Epithelial cell of proximal tubule (primary cell): ENCODE results near the gene B3GNT9. TPM values are rescaled to one million over a fixed set of nuclear protein-coding genes. Genes with fewer than 3 reads are reported as not detected.
A peak's percentile ranks its signal among the peaks of the same experiment; 100 is the strongest.

ENCODE experiments used
- DNase-seq: peaks from one replicate; pipeline ENCODE4 v3.0.0-alpha.2; 2011; ENCODE audit warnings: low read depth
- H3K4me3 ChIP-seq: 2 replicates; pipeline ENCODE4 v1.5.1; 2011; ENCODE audit warnings: low read depth, mild to moderate bottlenecking, low read length
- total RNA-seq: library from RNA; depleted of rRNA; stranded (reverse); fragments of >200 nt; gene quantifications from 2 replicates; pipeline ENCODE4 v1.2.3, GENCODE V29; 2015
- TF ChIP-seq, protein P1 (sequence below): conservative IDR thresholded peaks from 2 replicates; pipeline ENCODE4 v1.5.1; 2012; ENCODE audit warnings: low read depth, mild to moderate bottlenecking, low read length

The B3GNT9 gene
- total RNA-seq, 1 donor from 2014 or later = 1.0 TPM

DNA sequence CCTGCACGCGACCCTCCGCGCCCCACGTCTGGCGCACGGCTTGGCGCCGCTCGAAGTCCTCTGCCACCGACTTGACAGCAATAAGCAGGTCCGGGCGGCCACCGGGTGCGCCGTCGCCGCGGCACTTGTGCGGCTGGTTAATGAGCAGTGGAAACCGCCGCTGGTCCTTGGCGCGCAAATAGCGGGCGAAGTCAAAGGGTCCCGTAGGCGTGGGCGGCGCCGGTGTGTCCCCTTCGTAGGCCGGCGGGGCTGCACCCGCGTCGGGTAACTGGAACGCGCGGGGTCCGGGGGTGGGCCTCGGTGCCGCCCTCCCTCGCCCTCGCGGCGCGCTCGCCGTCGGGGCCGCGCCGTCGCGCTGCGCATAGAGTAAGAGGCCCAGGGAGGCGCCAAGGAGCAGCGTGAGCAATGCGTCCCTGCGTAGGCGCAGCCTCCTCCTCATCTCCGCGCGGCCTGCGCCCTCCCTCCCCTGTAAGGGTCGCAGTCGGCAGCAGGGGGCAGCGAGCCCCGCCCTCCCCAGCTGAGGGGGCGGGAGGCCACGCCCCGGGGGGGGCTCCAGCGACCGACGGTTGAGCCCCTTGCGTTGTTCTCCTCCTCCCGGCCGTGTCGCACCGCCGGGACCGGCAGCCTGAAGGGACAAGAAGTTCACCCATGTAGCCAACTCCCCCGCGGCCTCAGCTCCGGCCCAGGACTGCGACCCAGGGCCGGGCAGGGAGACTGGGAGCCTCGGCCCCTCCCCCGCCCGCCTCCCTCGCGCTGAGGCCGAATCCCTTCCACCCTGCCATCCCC is 558 bp downstream of the B3GNT9 start:
- H3K4me3 ChIP-seq = peak overlapping the region; percentile 64
- no peak for DNase-seq
- TF ChIP-seq, protein P1, sequence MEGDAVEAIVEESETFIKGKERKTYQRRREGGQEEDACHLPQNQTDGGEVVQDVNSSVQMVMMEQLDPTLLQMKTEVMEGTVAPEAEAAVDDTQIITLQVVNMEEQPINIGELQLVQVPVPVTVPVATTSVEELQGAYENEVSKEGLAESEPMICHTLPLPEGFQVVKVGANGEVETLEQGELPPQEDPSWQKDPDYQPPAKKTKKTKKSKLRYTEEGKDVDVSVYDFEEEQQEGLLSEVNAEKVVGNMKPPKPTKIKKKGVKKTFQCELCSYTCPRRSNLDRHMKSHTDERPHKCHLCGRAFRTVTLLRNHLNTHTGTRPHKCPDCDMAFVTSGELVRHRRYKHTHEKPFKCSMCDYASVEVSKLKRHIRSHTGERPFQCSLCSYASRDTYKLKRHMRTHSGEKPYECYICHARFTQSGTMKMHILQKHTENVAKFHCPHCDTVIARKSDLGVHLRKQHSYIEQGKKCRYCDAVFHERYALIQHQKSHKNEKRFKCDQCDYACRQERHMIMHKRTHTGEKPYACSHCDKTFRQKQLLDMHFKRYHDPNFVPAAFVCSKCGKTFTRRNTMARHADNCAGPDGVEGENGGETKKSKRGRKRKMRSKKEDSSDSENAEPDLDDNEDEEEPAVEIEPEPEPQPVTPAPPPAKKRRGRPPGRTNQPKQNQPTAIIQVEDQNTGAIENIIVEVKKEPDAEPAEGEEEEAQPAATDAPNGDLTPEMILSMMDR = no peak

DNA sequence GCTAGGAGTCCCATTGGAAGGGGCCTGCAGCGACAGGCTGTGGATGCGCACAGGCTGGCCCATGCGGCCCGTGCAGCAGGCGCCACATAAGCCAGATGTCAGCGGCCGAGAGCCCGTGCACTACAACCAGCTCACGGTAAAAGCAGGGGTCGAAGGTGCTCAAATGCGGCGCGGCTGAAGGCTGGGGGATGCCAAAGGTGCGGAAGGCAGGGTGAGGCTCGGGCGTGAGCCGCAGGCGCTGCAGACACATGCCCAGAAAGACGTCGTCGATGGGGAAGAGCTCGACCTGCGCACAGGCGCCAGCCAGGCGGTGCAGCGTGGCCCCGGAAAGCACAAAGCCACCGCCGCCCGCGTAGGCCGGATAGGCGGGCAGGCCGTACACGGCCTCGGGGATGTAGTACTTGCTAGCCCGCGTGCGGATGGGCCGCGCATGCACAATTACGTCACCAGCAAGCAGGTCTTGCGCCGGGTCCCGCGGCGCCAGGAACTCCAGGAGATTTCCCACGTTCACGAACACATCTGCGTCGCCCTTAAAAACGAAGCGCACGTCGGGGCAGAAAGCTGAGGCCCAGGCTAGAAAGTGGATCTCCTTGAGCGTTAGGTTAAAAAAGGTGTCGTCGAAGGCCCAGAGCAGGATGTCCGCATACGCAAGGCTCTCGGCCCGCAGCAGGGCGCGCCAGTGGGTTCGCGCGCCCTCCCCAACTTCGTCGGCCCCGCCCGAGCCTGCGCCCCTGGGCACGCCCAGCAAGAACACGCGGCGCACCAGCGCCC is 1.3 kb downstream of the B3GNT9 start:
- TF ChIP-seq, protein P1 = no peak
- no peak overlapping the region for H3K4me3 ChIP-seq
- no peak for DNase-seq

GRCh38 chr16:67148656-67149275 is 2.0 kb downstream of the B3GNT9 start:
- TF ChIP-seq, protein P1 = no peak
- no peak for DNase-seq
- no peak overlapping the region for H3K4me3 ChIP-seq

DNA sequence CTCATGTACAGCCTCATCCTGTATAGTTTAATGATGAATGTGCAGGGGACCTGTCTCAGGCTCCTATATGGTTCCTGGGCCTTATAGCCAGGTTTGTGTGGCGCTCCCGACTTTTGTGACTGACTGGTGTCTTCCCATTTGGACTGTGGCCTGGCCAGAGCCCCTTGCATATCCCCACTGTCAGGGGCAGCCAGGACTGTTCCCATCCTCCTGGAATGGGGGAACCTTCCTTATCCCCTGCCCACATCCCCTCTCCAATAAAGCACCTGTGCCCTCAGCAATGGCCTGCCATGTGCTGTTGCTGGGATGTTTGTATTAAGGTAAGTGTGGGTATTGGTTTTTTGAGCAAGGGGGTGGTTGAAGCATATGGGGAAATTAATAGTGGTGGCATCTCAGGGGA is 2.6 kb downstream of the B3GNT9 start:
- TF ChIP-seq, protein P1 = no peak
- no peak for DNase-seq
- H3K4me3 ChIP-seq = no peak overlapping the region

- H3K4me3 ChIP-seq = no peak overlapping the region
- TF ChIP-seq, protein P1 = no peak
- no peak for DNase-seq
Measured at GRCh38 chr16:67147437-67148140, 3.2 kb downstream of the B3GNT9 start.

DNA sequence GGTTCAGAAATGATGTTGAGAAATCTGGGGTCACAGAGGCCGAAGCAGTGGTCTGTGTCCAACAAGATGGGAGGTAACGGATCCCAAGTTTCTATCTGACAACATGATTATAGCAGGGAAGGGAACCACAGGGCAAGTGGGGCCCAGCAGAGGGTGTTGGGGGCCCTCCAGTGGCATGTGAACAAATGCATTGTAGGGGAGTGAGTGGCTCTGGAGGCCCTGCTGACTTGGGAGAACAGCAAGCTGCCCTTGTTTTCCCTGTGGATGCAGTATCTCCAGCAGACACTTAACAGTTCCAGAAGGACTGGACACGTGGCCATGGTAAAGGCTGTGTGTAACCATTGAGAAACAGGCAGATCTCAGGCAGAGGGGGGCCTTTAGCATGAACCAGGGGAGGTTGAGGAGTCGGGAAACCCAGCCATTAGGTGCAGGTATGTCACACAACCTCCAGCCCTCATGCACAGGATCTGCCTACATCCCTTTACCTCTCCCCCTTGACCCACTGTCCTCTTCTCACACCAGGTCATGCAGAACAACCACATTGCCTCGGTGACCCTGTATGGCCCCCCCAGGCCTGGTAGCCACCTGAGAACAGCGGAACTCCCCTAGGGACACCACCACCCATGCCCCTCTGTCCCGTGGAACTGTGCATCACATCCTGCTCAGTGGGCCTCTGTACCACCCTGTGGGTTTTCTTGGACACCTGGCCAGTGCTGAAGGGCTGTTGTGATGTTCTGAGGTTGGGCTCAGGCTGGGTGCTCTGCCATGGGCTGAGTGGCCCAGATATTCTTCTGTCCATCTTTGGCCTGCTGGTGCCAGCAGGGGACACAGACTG is 4.1 kb downstream of the B3GNT9 start:
- no peak for DNase-seq
- H3K4me3 ChIP-seq = no peak overlapping the region
- TF ChIP-seq, protein P1 = peak; percentile 21
